DND-41 (cell line): ENCODE data around the gene HEXIM2.
A peak's percentile ranks its signal among the peaks of the same experiment; 100 is the strongest.

ENCODE experiments used
- ATAC-seq: fragments of 200-7000 bp; cut with Tn5 transposase; 3 replicates; pipeline ENCODE4 v1.9.1; 2021; ENCODE audit warnings: low read depth; ENCODE audit not compliant: insufficient read depth
- DNase-seq: peaks from one replicate; pipeline ENCODE4 v3.0.0-alpha.2; 2020
- H2AFZ ChIP-seq: 2 replicates; pipeline ENCODE4 v1.6.0; 2012; ENCODE audit warnings: low read depth, low read length
- H3K27ac ChIP-seq: 2 replicates; pipeline ENCODE4 v1.5.1; 2012; ENCODE audit warnings: low read length, inconsistent platforms
- H3K27me3 ChIP-seq: fragments of 200-600 bp; sonication (generic); 2 replicates; pipeline ENCODE4 v1.6.0; 2012; ENCODE audit warnings: low read length, mild to moderate bottlenecking, inconsistent platforms; ENCODE audit not compliant: insufficient read depth, poor library complexity
- H3K36me3 ChIP-seq: 2 replicates; pipeline ENCODE4 v1.5.1; 2012; ENCODE audit warnings: low read length, inconsistent platforms; ENCODE audit not compliant: insufficient read depth
- H3K4me1 ChIP-seq: 2 replicates; pipeline ENCODE4 v1.5.1; 2012; ENCODE audit warnings: mild to moderate bottlenecking, low read length; ENCODE audit not compliant: insufficient read depth
- H3K4me2 ChIP-seq: 2 replicates; pipeline ENCODE4 v1.6.0; 2012; ENCODE audit warnings: mild to moderate bottlenecking, moderate library complexity, low read length, inconsistent platforms; ENCODE audit not compliant: insufficient read depth
- H3K4me3 ChIP-seq, 2 experiments: fragments of 200-600 bp in 1 of 2; shearing (Covaris generic) in 1 of 2; 2 replicates each; pipeline ENCODE4 v1.5.1; 2012 to 2016; ENCODE audit warnings: inconsistent platforms in 2 of 2, low read length in 2 of 2, mild to moderate bottlenecking in 2 of 2, low read depth in 1 of 2, moderate library complexity in 1 of 2
- H3K79me2 ChIP-seq: 2 replicates; pipeline ENCODE4 v1.6.0; 2012; ENCODE audit warnings: low read length, inconsistent platforms; ENCODE audit not compliant: insufficient read depth
- H3K9ac ChIP-seq: 2 replicates; pipeline ENCODE4 v1.6.0; 2012; ENCODE audit warnings: low read depth, mild to moderate bottlenecking, inconsistent platforms, low read length, moderate library complexity
- H3K9me3 ChIP-seq: 2 replicates; pipeline ENCODE4 v1.5.1; 2012; ENCODE audit warnings: low read length, moderate library complexity, mild to moderate bottlenecking, inconsistent platforms; ENCODE audit not compliant: insufficient read depth, severe bottlenecking
- H4K20me1 ChIP-seq: 2 replicates; pipeline ENCODE4 v1.6.0; 2012; ENCODE audit warnings: low read length; ENCODE audit not compliant: insufficient read depth
- CTCF ChIP-seq: IDR thresholded peaks from 2 replicates; pipeline ENCODE4 v1.5.1; 2012; ENCODE audit warnings: borderline replicate concordance, low read length, moderate library complexity, mild to moderate bottlenecking; ENCODE audit not compliant: poor library complexity, severe bottlenecking; ENCODE audit errors: extremely low read depth
- EZH2 ChIP-seq: IDR thresholded peaks from 3 replicates; pipeline ENCODE4 v1.6.1; 2012; ENCODE audit warnings: borderline replicate concordance, low read depth, mild to moderate bottlenecking, moderate library complexity, low read length, inconsistent platforms; ENCODE audit not compliant: severe bottlenecking

The HEXIM2 gene

GRCh38 chr17:45130681-45131615, 30.7 kb upstream of the HEXIM2 start:
- H3K27me3 ChIP-seq = no peaks in the 10 kb centered on the region
- H3K4me1 ChIP-seq = peaks cover 25% of the 10 kb centered on the region
- no peaks in the 10 kb centered on the region for H3K9me3 ChIP-seq
- TF ChIP-seq EZH2 (no peak), CTCF (no peak)
- H3K4me3 ChIP-seq = peak overlapping the region in 1 of 2 experiments; percentile 91; a peak in 1 of 4 replicates
- DNase-seq (no peak), ATAC-seq (no peak)
- H3K9ac ChIP-seq = no peak overlapping the region
- no peaks in the 10 kb centered on the region for H3K36me3 ChIP-seq
- H2AFZ ChIP-seq = no peak overlapping the region
- H3K4me2 ChIP-seq = peak overlapping the region; percentile 100; the same call in 1 of the 2 replicates
- peaks cover 2% of the 10 kb centered on the region; the same call in 1 of the 2 replicates for H3K79me2 ChIP-seq
- H3K27ac ChIP-seq = no peak overlapping the region
- no peaks in the 10 kb centered on the region for H4K20me1 ChIP-seq

GRCh38 chr17:45131616-45132319, 29.9 kb upstream of the HEXIM2 start:
- peaks cover 33% of the 10 kb centered on the region for H3K4me1 ChIP-seq
- no peaks in the 10 kb centered on the region for H3K27me3 ChIP-seq
- H2AFZ ChIP-seq = peak overlapping the region; percentile 54
- no peak; the same call in 2 of the 3 replicates for ATAC-seq
- no peak overlapping the region for H3K27ac ChIP-seq
- peak overlapping the region; percentile 73 for H3K9ac ChIP-seq
- no peaks in the 10 kb centered on the region for H3K9me3 ChIP-seq
- DNase-seq = peak; percentile 51
- H3K4me3 ChIP-seq = peak overlapping the region; percentile 17 to 91; a peak in 3 of 4 replicates
- H4K20me1 ChIP-seq = no peaks in the 10 kb centered on the region
- H3K36me3 ChIP-seq = peaks cover 1% of the 10 kb centered on the region; the same call in 1 of the 2 replicates
- TF ChIP-seq CTCF (peak; percentile 69), EZH2 (no peak)
- peak overlapping the region; percentile 100 for H3K4me2 ChIP-seq
- H3K79me2 ChIP-seq = peaks cover 7% of the 10 kb centered on the region; the same call in 1 of the 2 replicates

- no peak for DNase-seq
- H3K9ac ChIP-seq = peak within 1 kb of the TSS; percentile 73
- peak within 1 kb of the TSS; percentile 100 for H3K4me2 ChIP-seq
- TF ChIP-seq CTCF = no peak
- no peak for TF ChIP-seq EZH2
- peaks cover 37% of the 10 kb centered on the region for H3K4me1 ChIP-seq
- H4K20me1 ChIP-seq = no peaks in the 10 kb centered on the region
- no peaks in the 10 kb centered on the region for H3K27me3 ChIP-seq
- peak within 1 kb of the TSS; percentile 68 for H3K27ac ChIP-seq
- peak within 1 kb of the TSS; percentile 56 to 91 for H3K4me3 ChIP-seq
- ATAC-seq = peak; percentile 49
- H3K9me3 ChIP-seq = no peaks in the 10 kb centered on the region
- peaks cover 6% of the 10 kb centered on the region; the same call in 1 of the 2 replicates for H3K36me3 ChIP-seq
- H2AFZ ChIP-seq = peak within 1 kb of the TSS; percentile 94
- H3K79me2 ChIP-seq = peaks cover 7% of the 10 kb centered on the region; the same call in 1 of the 2 replicates
Measured at GRCh38 chr17:45132320-45132571, 29.4 kb upstream of the HEXIM2 start, which contains the start of gene PLCD3. TSS of gene PLCD3 (minus strand) at chr17:45132515. CDS start at chr17:45132410, 105 bp downstream.
